SK-N-SH (cell line): ENCODE data around the gene SPG7. TPM values are rescaled to one million over a fixed set of nuclear protein-coding genes. Genes with fewer than 3 reads are reported as not detected.

Experiments
- CTCF ChIA-PET: fragments of 300-600, 350-600 bp; formaldehyde crosslinking; extraction: SDS; loops from one replicate; lab custom pipeline; 2021; lab: Yijun Ruan, JAX
- POLR2A ChIA-PET: fragments of 350-600 bp; sonication (Branson Sonifier 250); formaldehyde crosslinking; extraction: SDS; loops from one replicate; lab custom pipeline; 2020; ENCODE audit warnings: antibody characterized with exemption, inconsistent platforms; lab: Yijun Ruan, JAX
- DNase-seq: peaks from one replicate; pipeline ENCODE4 v3.0.0; 2012
- H2AFZ ChIP-seq: fragments of 200-600 bp; sonication (generic); 2 replicates; pipeline ENCODE4 v1.8.1; 2016; ENCODE audit warnings: antibody characterized with exemption, mild to moderate bottlenecking, low read depth
- H3F3A ChIP-seq: fragments of 200-600 bp; sonication (generic); replicated peaks from 2 replicates; pipeline ENCODE3; 2016; ENCODE audit warnings: antibody characterized with exemption, mild to moderate bottlenecking; ENCODE audit not compliant: insufficient read depth
- H3K27ac ChIP-seq, 2 experiments: fragments of 200-500 bp in 1 of 2; fragments of 200-600 bp in 1 of 2; sonication (Bioruptor generic) in 1 of 2; sonication (generic), shearing (Covaris generic) in 1 of 2; 2 replicates each; pipeline versions ENCODE4 v1.5.1 to v1.6.1; 2014 to 2016; ENCODE audit warnings: low read depth in 2 of 2, inconsistent platforms in 1 of 2, low read length in 1 of 2, mild to moderate bottlenecking in 1 of 2, mixed read lengths in 1 of 2
- H3K27me3 ChIP-seq: fragments of 200-600 bp; sonication (generic), shearing (Covaris generic); 2 replicates; pipeline ENCODE4 v1.6.1; 2016; ENCODE audit warnings: mixed run types; ENCODE audit not compliant: insufficient read depth
- H3K36me3 ChIP-seq, 2 experiments: fragments of 200-500 bp in 1 of 2; fragments of 200-600 bp in 1 of 2; sonication (Bioruptor generic) in 1 of 2; sonication (generic) in 1 of 2; replicated peaks in 1 of 2; 2 replicates each; pipeline versions ENCODE3 to v1.5.1; 2014 to 2016; ENCODE audit warnings: low read length in 1 of 2, mild to moderate bottlenecking in 1 of 2; ENCODE audit not compliant: insufficient read depth in 2 of 2, control insufficient read depth in 1 of 2
- H3K4me1 ChIP-seq, 2 experiments: fragments of 200-500 bp in 1 of 2; fragments of 200-600 bp in 1 of 2; sonication (Bioruptor generic) in 1 of 2; sonication (generic), shearing (Covaris generic) in 1 of 2; 2 replicates each; pipeline versions ENCODE4 v1.5.1 to v1.6.1; 2014 to 2016; ENCODE audit warnings: low read depth in 1 of 2, low read length in 1 of 2, mixed run types in 1 of 2; ENCODE audit not compliant: insufficient read depth in 2 of 2, control insufficient read depth in 1 of 2
- H3K4me2 ChIP-seq: fragments of 200-600 bp; sonication (generic), shearing (Covaris generic); 2 replicates; pipeline ENCODE4 v1.6.1; 2017; ENCODE audit warnings: mixed run types
- H3K4me3 ChIP-seq, 2 experiments: fragments of 200-500 bp in 1 of 2; fragments of 200-600 bp in 1 of 2; sonication (Bioruptor generic) in 1 of 2; sonication (generic), shearing (Covaris generic) in 1 of 2; 2 replicates each; pipeline versions ENCODE4 v1.5.1 to v1.8.1; 2014 to 2016; ENCODE audit warnings: low read depth in 2 of 2, inconsistent platforms in 1 of 2, low read length in 1 of 2, mild to moderate bottlenecking in 1 of 2, mixed read lengths in 1 of 2, moderate library complexity in 1 of 2
- H3K79me2 ChIP-seq: fragments of 200-600 bp; sonication (generic); 2 replicates; pipeline ENCODE4 v1.8.1; 2017; ENCODE audit warnings: mild to moderate bottlenecking; ENCODE audit not compliant: insufficient read depth
- H3K9ac ChIP-seq: fragments of 200-600 bp; sonication (generic); 2 replicates; pipeline ENCODE4 v1.6.1; 2017; ENCODE audit warnings: mixed run types
- H3K9me2 ChIP-seq: fragments of 200-600 bp; sonication (generic); 2 replicates; pipeline ENCODE4 v1.6.1; 2017; ENCODE audit warnings: mixed run types
- H3K9me3 ChIP-seq: fragments of 200-600 bp; sonication (generic); 2 replicates; pipeline ENCODE4 v1.6.1; 2017; ENCODE audit warnings: mixed run types, mild to moderate bottlenecking, moderate library complexity
- H4K20me1 ChIP-seq: fragments of 200-600 bp; sonication (generic); 2 replicates; pipeline ENCODE4 v1.6.1; 2017; ENCODE audit warnings: mild to moderate bottlenecking, mixed run types; ENCODE audit not compliant: insufficient read depth
- CHD2 ChIP-seq: fragments of 150-350 bp; IDR thresholded peaks from 2 replicates; pipeline ENCODE4 v1.6.1; 2018; ENCODE audit warnings: low read length; ENCODE audit not compliant: partially characterized antibody
- CTCF ChIP-seq: fragments of 200-600 bp; sonication (generic); IDR thresholded peaks from 2 replicates; pipeline ENCODE4 v1.6.1; 2017; ENCODE audit warnings: antibody characterized with exemption, mild to moderate bottlenecking, moderate library complexity
- EZH2phosphoT487 ChIP-seq: fragments of 200-600 bp; sonication (generic); IDR thresholded peaks from 2 replicates; pipeline ENCODE4 v1.6.1; 2017; ENCODE audit warnings: low read depth, mixed run types, mild to moderate bottlenecking, antibody characterized with exemption, moderate library complexity, borderline replicate concordance
- FOSL2 ChIP-seq: IDR thresholded peaks from 2 replicates; pipeline ENCODE4 v1.4.0; 2012; ENCODE audit warnings: low read depth, mild to moderate bottlenecking, moderate library complexity, borderline replicate concordance
- FOXJ3 ChIP-seq: sonication (generic); formaldehyde crosslinking; IDR thresholded peaks from 2 replicates; pipeline ENCODE4 v1.5.1; 2020; ENCODE audit warnings: mild to moderate bottlenecking, missing genetic modification reagents
- FOXM1 ChIP-seq: IDR thresholded peaks from 2 replicates; pipeline ENCODE4 v1.4.0; 2012; ENCODE audit warnings: low read depth, mild to moderate bottlenecking
- GATA2 ChIP-seq: sonication (generic); formaldehyde crosslinking; IDR thresholded peaks from 2 replicates; pipeline ENCODE4 v1.5.0; 2020; ENCODE audit warnings: mild to moderate bottlenecking, missing genetic modification reagents
- IRF3 ChIP-seq: fragments of 150-350 bp; IDR thresholded peaks from 2 replicates; pipeline ENCODE4 v1.6.1; 2016; ENCODE audit warnings: mild to moderate bottlenecking, low read depth, low read length
- JUND ChIP-seq: IDR thresholded peaks from 2 replicates; pipeline ENCODE4 v1.4.0; 2012
- MAX ChIP-seq: IDR thresholded peaks from 2 replicates; pipeline ENCODE4 v1.4.0; 2012; ENCODE audit warnings: low read depth
- MEF2A ChIP-seq: IDR thresholded peaks from 2 replicates; pipeline ENCODE4 v1.4.0; 2012; ENCODE audit warnings: low read depth, borderline replicate concordance
- NRF1 ChIP-seq: IDR thresholded peaks from 2 replicates; pipeline ENCODE4 v1.6.1; 2012; ENCODE audit warnings: low read depth, mild to moderate bottlenecking, low read length
- PBX3 ChIP-seq: IDR thresholded peaks from 2 replicates; pipeline ENCODE4; 2012
- POLR2AphosphoS5 ChIP-seq: IDR thresholded peaks from 2 replicates; pipeline ENCODE4 v1.6.1; 2012; ENCODE audit warnings: low read depth, low read length
- RAD21 ChIP-seq: IDR thresholded peaks from 2 replicates; pipeline ENCODE4 v1.6.1; 2012; ENCODE audit warnings: mild to moderate bottlenecking, low read length
- RCOR1 ChIP-seq: fragments of 150-350 bp; IDR thresholded peaks from 2 replicates; pipeline ENCODE4 v1.6.1; 2017; ENCODE audit warnings: antibody characterized with exemption, low read length
- REST ChIP-seq: IDR thresholded peaks from 2 replicates; pipeline ENCODE4 v1.6.1; 2012; ENCODE audit warnings: mild to moderate bottlenecking, low read depth, low read length, moderate library complexity
- SIN3A ChIP-seq: IDR thresholded peaks from 2 replicates; pipeline ENCODE4 v1.6.1; 2012; ENCODE audit warnings: low read depth, mild to moderate bottlenecking, low read length, moderate library complexity, borderline replicate concordance
- TAF1 ChIP-seq: IDR thresholded peaks from 2 replicates; pipeline ENCODE4 v1.6.1; 2012; ENCODE audit warnings: low read depth, mild to moderate bottlenecking, low read length, moderate library complexity, borderline replicate concordance
- TCF12 ChIP-seq: IDR thresholded peaks from 2 replicates; pipeline ENCODE4 v1.4.0; 2012
- WGBS: methylation state at CpG from one replicate; pipeline ENCODE4 v1.1.6; 2017; ENCODE audit warnings: low lambda C conversion rate; 5-methylcytosine and 5-hydroxymethylcytosine counted together
- polyA plus RNA-seq, 3 experiments: library from polyadenylated mRNA; depleted of rRNA; stranded (reverse); fragments of >200 nt; gene quantifications; 2 replicates each; pipeline ENCODE4 v1.2.3, GENCODE V29; 2012

Gene SPG7
- polyA plus RNA-seq, 1 of the 3 experiments (the other 2 are of a cell fraction), result 100 TPM

- peaks cover 9% of the 10 kb centered on the region for H3F3A ChIP-seq
- no peak for DNase-seq
- no peak overlapping the region for H3K9ac ChIP-seq
- no peaks in the 10 kb centered on the region for H4K20me1 ChIP-seq
- H3K9me2 ChIP-seq, result no peaks in the 10 kb centered on the region
- ChIA-PET POLR2A (no interaction called here), CTCF (no interaction called here)
- peaks cover 3 to 5% of the 10 kb centered on the region in 2 experiments; a peak in 1 of 4 replicates for H3K4me1 ChIP-seq
- WGBS, result 65% methylated on average over 20 of the region's 21 CpGs
- H2AFZ ChIP-seq, result no peak overlapping the region
- H3K4me2 ChIP-seq, result no peak overlapping the region
- peaks cover 8% of the 10 kb centered on the region; the same call in 1 of the 2 replicates for H3K79me2 ChIP-seq
- H3K27me3 ChIP-seq, result no peaks in the 10 kb centered on the region
- no peaks in the 10 kb centered on the region for H3K9me3 ChIP-seq
- peaks cover 3 to 4% of the 10 kb centered on the region in 2 experiments for H3K36me3 ChIP-seq
- TF ChIP-seq RAD21 (peak; percentile 21; the same call in 1 of the 2 replicates), FOXJ3 (CRISPR knock-in tag) (no peak)
- no peak overlapping the region for H3K27ac ChIP-seq
- no peak overlapping the region for H3K4me3 ChIP-seq
Observed at GRCh38 chr16:89502081-89502843, 5.9 kb upstream of the SPG7 start.

- Histone ChIP-seq H3K4me2 (no peak overlapping the region), H3K27ac (no peak overlapping the region), H3K27me3 (no peaks in the 10 kb centered on the region), H3K4me3 (no peak overlapping the region), H3F3A (peaks cover 13% of the 10 kb centered on the region), H3K4me1 (peaks cover 3 to 6% of the 10 kb centered on the region in 2 experiments; a peak in 1 of 4 replicates), H3K9me3 (no peaks in the 10 kb centered on the region), H4K20me1 (peaks cover 1% of the 10 kb centered on the region), H3K9me2 (no peaks in the 10 kb centered on the region), H3K9ac (no peak overlapping the region), H2AFZ (no peak overlapping the region), H3K79me2 (peaks cover 24% of the 10 kb centered on the region), H3K36me3 (no peaks in the 10 kb centered on the region)
- CTCF ChIA-PET, result interaction anchor here (1.2 kb wide), 1 partner anchor 114 kb away, joined by 3 read pairs; no protein-coding TSS in a partner anchor
- POLR2A ChIA-PET, result no interaction called here
- no peak for DNase-seq
- 93% methylated on average over 7 of the region's 7 CpGs for WGBS
- TF ChIP-seq RCOR1, result no peak
- TF ChIP-seq FOSL2, result no peak
- TF ChIP-seq REST, result no peak
- TF ChIP-seq PBX3, result no peak
- no peak for TF ChIP-seq CTCF
- no peak for TF ChIP-seq MEF2A
- TF ChIP-seq GATA2 (CRISPR knock-in tag), result no peak
- no peak for TF ChIP-seq EZH2phosphoT487
- TF ChIP-seq TAF1, result no peak
- TF ChIP-seq SIN3A, result no peak
- no peak for TF ChIP-seq NRF1
- TF ChIP-seq POLR2AphosphoS5, result no peak
- TF ChIP-seq CHD2, result no peak
- TF ChIP-seq FOXM1, result no peak
- TF ChIP-seq MAX, result no peak
- TF ChIP-seq IRF3, result no peak
- no peak for TF ChIP-seq TCF12
- TF ChIP-seq JUND, result no peak
Observed at GRCh38 chr16:89504091-89504490, 4.1 kb upstream of the SPG7 start.
